ENCODE measurements around the gene LRRC47. TPM values are rescaled to one million over a fixed set of nuclear protein-coding genes. Genes with fewer than 3 reads are reported as not detected.

The LRRC47 gene

Small RNA genes lying within 50 kb of the gene (small RNA-seq; reads per million reads assigned to genes)
- gene RF02197 (ENCODE audit: insufficient read depth) (not detected), gene RN7SL574P (ENCODE audit: insufficient read depth) (not detected)

Measured in neuronal stem cell (in vitro differentiated cells).